NCI-H1092 treated with DMSO at 0.1 percent for 48 hours (cell line): Measurements from ENCODE around the gene PPA2.
"Not testable (repeated sequence)": the region's sequence is repeated elsewhere in the genome, so short reads cannot be mapped to it uniquely, and the experiment has no call there.

Experiments used
- DNase-seq: peaks from one replicate; lab custom pipeline; 2025; lab: John Stamatoyannopoulos, UW

The PPA2 gene

DNA sequence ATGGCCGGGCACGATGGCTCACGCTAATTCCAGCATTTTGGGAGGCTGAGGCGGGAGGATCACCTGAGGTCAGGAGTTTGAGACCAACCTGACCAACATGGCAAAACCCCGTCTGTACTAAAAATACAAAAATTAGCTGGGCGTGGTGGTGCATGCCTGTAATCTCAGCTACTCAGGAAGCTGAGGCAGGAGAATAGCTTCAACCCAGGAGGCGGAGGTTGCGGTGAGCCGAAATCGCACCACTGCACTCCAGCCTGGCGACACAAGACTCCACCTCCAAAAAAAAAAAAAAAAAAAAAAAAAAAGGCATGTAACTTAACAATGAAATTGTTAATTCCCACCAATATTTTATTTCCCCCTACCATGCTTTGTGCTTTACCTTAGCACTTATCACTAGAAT lies 15.3 kb downstream of the PPA2 start:
- DNase-seq, result not testable (repeated sequence)

DNA sequence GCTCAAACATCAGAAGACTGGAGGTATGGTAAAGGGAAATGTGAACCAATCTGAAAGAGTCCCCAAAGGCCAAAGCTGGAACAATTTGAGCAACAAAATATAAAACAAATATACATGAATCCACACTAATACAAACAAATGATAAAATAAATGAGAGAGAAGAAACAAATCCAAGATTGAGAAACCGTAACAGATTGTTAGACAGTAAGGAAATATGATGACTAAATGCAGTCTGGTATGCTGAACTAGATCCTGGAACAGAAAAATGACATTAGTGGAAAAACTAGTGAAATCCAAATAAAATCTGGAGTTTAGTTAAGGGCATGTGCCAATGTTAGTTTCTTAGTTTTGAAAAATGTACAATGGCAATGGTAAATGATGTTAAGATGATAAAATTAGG lies 15.9 kb downstream of the PPA2 start:
- no peak for DNase-seq

DNA sequence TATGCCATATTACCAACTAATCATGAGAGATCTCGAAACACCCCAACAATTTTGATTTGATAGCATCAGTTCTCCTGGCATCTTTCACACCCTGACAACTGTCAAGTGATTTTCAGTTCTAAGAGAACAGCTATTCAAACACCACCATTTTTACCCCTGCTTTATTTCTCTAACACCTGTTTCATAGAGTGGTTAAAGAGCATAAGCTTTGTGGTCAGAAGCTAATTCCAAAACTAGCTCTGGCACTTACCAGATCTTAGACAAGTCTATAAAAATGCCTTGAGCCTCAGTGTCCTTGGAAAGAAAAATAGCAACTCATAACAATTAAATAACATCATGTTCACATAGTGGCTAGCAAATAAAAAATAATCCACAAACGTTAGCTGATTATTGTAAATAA lies 17.9 kb downstream of the PPA2 start:
- no peak for DNase-seq

DNA sequence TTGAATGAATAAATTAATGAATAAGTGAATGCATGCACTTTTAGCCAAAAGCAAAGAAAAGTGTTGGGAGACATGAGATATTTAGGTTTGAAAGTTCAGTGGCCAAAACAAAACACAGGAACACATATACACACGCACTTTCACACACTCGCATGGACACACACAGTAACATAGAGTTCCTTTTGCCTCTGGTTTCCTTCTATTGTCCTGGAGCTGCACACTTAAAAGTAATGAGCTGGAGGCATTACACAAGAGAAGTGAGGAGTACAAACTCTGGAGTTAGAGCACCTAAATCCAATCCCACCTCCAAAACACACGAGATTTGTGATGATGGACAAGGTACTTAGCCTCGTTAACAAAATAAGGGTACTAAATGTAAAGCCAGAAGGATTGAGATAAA lies 18.7 kb downstream of the PPA2 start:
- DNase-seq, result no peak

DNA sequence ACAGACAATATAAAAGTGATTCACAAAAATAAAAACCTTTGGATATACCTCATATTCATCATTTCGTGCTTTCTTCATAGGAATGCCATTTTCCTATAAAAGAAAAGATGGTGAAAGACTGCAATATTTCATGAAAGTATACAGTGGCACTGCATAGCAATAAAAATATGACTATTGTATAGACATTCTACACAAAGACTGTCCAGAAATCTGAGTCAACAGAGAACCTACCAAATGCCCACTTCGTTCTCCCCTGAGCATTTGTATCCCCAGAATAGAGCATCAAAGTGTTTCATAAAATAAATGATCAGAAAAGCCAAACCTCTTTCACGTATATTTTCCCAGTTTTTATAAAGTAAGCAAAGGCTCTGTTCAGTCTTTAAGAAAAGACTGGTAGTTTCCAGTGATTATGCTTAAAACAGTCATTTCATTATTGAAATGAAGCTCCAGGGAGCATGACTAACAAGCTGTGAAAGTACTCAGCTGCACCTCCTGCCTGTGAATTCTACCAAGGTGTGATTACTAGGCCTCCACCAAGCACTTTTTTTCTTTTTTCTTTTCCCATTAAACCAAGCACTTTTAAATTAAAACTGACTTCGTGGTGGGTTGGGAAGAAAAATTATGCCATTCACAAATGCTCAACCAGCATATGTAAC lies 20.2 kb downstream of the PPA2 start:
- no peak for DNase-seq

DNA sequence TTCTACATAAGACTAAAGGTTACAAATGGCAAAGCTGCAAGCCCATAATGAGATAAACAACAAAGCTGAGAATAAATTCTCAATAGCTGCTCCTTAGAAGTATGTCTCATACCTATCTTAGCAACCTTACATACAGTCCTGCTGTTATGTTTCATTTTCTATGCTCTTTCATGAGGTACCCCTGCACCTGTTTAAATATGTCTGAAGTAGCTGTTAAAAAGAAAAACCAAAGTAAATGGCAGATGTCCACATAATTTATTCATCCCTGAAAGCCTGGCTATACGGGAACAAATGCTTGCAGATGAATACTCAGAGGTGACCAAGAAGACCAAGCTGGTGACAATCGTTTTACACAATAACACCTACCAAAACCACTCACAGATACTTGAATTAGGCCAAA lies 22.5 kb downstream of the PPA2 start:
- peak; percentile 96 for DNase-seq

DNA sequence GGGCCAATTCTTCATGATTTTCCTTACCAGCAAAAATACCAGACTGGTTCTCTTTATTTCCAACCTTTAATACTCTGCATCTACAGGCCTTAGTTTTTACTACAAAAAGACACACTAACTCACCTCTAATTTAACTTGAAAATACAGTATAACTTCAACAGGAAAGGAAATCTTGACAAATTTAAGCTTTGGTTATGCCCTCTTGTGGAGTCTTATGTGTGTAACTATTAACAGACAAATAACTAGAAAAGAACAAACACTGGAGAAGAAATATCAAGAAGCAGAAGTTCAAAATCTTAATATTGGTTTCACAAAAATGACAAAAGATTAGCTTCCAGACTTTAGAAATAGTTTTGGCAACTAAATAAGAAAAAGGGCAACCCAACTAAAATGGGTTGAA lies 33.0 kb downstream of the PPA2 start:
- DNase-seq, result no peak

DNA sequence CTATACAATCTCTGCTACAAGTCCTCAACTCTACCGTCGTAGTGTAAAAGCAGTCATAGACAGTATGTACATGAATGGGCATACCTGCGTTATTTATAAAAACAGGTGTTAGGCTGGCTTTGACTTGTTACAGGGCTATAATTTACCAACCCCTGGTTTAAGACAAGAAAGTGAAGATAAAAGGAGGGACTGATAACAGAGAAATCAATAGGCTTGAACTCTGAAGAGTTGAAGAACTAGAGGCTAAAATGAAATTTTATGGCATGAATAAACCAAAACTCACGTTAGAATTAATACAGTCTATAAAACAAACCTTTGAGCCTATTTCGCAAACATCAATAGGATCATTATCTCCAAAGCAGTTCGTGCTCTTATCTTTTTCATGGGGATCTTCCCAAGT lies 36.2 kb downstream of the PPA2 start:
- DNase-seq, result no peak

DNA sequence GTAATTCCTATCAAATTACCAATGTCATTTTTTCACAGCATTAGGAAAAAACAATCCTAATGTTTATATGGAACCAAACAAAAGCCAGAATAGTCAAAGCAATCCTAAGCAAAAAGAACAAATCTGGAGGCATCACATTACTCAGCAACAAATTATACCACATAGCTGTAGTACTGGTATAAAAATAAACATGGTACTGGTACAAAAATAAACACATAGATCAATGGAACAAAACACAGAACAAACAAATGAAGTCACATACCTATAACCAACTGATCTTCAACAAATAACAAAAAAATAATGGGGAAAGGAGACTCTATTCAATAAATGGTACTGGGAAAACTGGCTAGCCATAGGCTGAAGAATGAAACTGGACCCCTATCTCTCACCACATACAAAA lies 37.4 kb downstream of the PPA2 start:
- no peak for DNase-seq

DNA sequence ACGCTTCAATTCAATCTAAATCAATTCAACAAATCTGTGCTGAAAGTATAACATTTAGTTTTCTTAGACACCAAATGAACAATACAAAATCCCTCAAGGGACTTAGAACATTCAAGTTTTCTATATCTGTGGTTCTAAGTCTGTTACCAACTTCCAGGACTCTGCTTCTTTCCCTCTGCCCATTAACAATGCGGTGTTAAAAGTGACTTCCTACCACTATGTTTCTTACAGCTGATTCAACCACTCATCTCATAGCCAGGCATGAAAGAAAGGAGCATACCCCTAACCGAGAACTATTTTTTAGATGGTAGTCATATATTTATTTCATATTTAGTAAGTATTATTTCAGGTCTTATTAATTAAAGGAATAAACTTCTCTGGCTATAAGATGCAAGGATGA lies 38.9 kb downstream of the PPA2 start:
- no peak for DNase-seq

DNA sequence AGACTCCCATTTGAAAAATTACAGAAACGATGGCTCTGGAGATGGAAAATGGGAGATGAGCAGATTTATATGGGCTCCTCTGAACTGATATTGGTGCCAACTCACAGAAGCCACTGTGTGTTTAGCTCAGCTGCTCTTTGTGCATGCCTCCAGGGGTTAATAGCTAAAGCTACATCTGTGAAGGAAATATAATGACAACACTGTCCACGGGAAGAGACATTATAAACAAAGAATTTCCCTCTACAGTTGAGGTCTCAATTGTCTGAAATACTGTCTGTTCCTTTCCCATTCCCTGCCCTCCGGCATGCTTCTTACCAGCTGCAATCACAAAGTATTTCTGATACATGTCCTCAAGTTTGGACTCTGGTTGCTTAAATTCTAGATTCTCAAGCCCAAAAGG lies 40.4 kb downstream of the PPA2 start:
- peak; percentile 3 for DNase-seq

DNA sequence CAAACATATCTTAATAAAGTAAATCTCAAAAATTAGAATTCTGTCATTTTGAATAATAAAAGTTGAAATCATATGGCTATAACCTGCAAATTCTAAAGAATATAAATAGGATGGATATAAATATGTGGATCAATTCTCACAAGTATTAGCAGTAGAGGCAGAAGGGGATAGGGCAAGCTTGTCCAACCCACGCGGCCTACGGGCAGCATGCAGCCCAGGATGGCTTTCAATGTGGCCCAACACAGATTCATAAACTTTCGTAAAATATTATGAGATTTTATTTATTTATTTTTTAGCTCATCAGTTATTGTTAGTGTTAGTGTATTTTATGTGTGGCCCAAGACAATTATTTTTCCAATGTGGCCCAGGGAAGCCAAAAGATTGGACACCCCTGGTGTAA lies 41.4 kb downstream of the PPA2 start:
- no peak for DNase-seq

DNA sequence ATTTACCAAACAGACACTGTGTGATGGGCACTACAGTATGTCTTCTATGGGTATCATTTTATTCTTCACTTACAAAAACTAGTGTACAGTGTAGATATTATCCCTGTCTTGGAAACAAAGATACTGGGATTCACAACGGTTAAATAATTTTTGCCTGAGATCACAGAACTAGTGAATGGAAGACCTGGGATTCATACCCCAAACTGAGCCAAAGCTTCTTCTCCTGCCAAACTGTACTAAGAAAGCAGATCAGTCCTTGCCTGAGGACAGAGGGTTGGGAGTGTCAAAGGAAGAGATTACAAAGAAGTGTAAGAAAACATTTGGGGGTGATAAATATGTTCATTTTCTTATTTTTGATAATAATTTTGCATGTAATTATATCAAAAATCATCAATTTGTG lies 43.1 kb downstream of the PPA2 start:
- DNase-seq, result no peak

DNA sequence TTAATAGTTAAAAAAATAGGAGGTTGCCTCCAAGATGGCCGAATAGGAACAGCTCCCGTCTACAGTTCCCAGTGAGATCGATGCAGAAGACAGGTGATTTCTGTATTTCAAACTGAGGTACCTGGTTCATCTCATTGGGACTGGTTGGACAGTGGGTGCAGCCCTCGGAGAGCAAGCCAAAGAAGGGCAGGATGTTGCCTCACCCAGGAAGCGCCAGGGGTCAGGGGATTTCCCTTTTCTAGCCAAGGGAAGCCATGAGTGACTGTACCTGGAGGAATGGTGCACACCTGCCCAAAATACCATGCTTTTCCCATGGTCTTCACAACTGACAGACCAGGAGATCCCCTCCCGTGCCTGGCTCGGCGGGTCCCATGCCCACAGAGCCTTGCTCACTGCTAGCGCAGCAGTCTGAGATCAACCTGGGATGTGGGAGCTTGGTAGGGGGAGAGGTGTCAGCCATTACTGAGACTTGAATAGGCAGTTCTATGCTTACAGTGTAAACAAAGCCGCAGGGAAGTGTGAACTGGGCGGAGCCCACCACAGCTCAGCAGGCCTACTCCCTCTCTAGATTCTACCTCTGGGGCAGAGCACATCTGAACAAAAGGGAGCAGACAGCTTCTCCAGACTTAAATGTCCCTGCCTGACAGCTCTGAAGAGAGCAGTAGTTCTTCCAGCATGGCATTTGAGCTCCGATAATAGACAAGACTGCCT lies 47.5 kb downstream of the PPA2 start:
- no peak for DNase-seq

DNA sequence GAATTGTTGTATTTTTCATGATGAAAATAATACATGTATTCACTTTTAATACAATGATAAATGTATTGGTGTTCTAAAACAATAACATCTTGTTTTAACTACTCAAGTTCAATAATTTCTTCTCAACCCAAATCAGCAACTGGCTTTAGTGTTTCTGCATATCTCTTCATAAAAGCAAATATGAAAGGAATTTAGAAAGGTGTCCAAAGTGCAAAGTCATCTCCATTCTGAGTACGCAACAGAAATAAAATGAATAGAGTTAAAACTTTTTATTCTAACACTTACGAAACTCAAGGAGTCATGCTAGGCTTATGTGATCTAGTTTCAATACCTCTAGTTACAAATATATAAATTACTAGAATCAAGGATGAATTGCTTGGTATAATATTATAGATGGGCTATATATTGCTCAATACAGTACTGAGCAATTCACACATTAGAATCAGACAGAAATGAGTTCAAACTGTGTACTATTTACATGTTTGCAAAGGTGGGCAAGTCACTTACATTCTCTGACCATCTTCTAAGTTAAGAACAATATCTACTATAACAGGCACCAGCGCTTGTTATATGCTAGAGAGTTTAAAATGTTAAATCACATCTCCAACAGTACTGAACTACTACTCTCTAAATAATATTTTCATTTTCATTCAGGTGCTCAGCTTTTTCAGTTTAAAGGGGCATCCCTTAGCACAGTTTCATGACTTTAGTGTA lies 51.5 kb downstream of the PPA2 start:
- DNase-seq, result no peak

DNA sequence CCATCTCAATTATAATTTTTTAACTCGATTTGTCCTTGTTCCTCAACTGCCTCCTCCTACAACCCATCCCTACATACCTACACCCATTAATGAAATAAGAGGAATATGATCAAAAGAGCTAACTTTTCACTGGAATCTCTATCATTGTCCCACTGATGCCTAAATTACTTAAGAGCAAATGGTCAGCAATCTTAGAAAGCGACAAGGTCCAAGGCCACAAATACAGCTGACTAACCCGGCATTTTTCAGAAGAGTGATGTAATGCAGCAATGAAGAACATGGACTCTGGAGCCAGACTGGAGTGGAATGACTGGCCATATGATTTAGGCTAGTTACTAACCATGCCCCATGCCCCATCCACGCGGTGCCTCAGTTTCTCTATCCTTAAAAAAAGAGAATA lies 56.2 kb downstream of the PPA2 start:
- no peak for DNase-seq

DNA sequence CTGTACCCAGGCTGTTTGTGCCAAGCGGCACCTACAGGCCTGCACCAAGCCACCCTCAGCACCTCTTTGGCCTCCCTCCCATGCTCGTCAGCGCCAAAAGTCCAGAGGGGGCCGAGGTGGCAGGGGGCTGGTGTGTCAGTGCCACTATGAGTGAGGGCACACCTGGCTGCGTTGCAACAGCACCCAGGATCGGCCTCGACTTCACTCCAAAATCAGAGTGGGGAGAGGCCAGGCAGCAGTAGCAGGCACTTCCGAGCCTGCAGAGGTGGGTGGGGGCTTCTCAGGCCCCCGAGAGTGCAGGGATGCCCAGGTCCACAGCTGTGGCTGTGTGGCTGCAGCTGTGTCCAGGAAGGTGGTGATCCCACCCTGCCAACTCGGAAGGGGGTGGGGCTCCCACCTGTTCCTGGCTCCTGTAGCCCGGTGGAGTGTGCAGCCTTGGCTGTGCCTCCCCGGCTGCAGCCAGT lies 58.5 kb downstream of the PPA2 start:
- DNase-seq, result no peak

DNA sequence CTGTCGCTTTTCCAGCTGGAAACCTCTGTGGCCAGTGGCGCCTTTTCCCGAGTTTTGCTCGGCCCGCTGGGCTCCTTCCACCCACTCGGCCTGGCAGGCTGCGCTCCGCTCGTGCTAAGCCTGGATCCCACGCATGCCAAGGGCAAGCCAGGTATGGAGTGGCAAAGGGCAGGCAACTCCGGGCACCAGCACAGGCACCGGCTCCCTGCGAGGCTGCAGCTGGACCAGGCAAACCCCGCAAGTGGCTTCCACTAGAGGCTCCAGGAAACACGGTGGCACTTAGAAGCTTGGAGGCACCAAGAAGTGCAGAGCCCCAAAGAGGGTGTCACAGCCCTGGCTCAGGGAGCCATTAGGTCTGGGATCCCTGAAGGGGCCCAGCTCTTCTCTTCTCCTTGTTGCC lies 59.5 kb downstream of the PPA2 start:
- DNase-seq, result no peak

DNA sequence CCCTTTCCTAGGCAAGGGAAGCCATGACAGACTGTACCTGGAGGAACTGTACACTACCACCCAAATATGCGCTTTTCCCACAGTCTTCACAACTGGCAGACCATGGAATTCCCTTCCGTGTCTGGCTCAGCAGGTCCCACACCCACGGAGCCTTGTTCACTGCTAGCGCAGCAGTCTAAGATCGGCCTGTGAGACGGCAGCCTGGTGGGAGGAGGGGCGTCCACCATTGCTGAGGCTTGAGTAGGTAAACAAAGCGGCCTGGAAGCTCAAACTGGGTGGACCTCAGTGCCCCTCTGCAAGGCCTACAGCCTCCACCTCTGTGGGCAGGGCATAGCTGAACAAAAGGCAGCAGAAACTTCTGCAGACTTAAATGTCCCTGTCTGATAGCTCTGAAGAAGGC lies 64.7 kb downstream of the PPA2 start:
- not testable (repeated sequence) for DNase-seq

DNA sequence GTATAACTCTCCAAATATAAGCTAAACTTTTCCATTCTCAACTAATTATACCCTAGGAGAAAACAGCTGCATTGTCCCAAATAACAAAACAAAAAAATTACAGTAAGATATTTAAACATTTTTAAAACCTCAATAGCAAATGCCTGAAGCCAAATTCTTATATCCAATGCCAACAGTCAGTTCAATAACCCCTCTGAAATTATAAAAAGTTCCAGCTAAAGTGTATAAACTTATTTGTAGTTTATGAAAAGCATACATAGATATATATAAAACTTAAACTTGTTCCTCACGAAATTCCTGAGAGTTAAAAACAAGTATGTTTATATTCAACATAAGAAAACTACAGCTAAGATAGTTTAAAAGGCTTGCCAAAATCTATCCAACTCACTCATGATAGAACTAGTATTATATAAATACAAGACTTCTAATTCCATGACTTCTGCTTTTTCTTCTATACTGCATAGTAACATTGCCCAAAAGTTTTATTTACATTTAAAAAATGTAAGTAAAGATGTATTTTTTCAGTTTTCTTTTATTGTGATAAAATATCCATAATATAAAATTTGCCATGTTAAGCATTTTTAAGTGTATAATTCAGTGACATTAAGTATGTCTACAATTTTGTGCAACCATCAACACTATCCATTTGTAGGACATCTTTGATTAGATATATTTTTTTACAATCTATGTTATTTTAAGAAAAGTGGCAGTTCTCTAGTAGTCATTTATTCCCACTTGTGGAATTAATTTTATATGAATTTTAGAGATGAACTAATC lies 72.8 kb downstream of the PPA2 start:
- no peak for DNase-seq

DNA sequence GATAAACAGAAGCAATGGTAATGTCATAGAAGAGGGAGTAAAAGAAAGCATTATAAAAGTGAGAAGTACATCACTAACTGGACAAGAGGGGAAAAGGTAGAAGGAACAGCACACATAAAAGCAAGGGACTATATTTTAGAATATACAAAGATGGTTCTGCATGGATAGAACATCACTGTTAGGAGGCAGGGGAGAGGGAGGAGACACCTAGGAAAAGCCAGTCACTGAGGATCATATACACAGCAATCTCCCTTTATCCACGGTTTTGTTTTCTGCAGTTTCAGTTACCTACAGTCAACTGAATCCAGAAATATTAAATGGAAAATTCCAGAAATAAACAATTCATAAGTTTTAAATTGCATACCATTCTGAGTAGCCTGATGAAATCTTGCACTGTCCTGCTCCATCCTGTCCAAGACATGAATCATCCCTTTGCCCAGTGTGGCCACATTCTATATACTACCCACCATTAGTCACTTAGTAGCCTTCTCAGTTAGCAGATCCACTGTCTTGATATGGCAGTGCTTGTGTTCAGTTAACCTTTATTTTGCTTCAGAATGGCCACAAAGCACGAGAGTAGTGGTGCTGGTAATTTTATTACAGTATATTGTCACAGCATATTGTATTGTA lies 74.2 kb downstream of the PPA2 start:
- no peak for DNase-seq

DNA sequence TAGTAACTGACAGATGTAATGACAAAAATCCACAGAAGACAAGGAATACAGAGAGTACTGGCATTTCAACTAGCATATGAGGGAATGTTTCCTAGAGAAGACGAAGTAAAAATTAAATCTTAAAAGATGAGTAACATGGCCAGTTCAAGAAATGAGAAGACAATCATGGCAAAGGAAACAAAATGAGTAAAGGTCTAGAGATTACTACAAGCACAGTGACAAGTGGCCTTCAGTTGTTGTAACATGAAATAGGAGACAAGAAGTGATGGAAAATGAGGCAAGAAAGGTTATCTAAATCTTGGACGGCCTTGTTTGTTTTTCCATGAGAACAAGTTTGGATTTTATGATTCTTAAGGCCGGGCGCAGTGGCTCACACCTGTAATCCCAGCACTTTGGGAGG lies 81.0 kb downstream of the PPA2 start:
- no peak for DNase-seq
